SK-N-SH treated with all-trans-retinoic acid at 6 μM for 48 hours (cell line): ENCODE results near the gene PCBP3.
A peak's percentile ranks its signal among the peaks of the same experiment; 100 is the strongest.

Source experiments
- ATAC-seq: fragments of 200-7000 bp; cut with Tn5 transposase; 3 replicates; pipeline ENCODE4 v1.9.1; 2020; ENCODE audit warnings: mild to moderate bottlenecking, moderate library complexity
- ARNTL ChIP-seq: fragments of 450-650 bp; formaldehyde crosslinking; IDR thresholded peaks from 2 replicates; pipeline ENCODE4 v1.5.0; 2020; ENCODE audit warnings: low read depth, mild to moderate bottlenecking, moderate library complexity, borderline replicate concordance
- BACH2 ChIP-seq: fragments of 250-450 bp; sonication (Bioruptor Pico); IDR thresholded peaks from 2 replicates; pipeline ENCODE4 v1.9.0; 2021; ENCODE audit warnings: mild to moderate bottlenecking, borderline replicate concordance
- CREB5 ChIP-seq: fragments of 250-450 bp; sonication (Bioruptor Pico); IDR thresholded peaks from 2 replicates; pipeline ENCODE4 v1.5.1; 2020; ENCODE audit warnings: low read depth, mild to moderate bottlenecking, moderate library complexity
- CSDC2 ChIP-seq: fragments of 250-450 bp; sonication (Bioruptor Pico); IDR thresholded peaks from 2 replicates; pipeline ENCODE4 v1.5.0; 2020; ENCODE audit warnings: mild to moderate bottlenecking, moderate library complexity
- ISL1 ChIP-seq: fragments of 250-450 bp; sonication (Bioruptor Pico); IDR thresholded peaks from 2 replicates; pipeline ENCODE4 v2.1.2; 2022; ENCODE audit warnings: mild to moderate bottlenecking, moderate library complexity
- OSR1 ChIP-seq: fragments of 250-450 bp; sonication (Bioruptor Pico); IDR thresholded peaks from 2 replicates; pipeline ENCODE4 v1.8.0; 2022; ENCODE audit warnings: moderate library complexity, mild to moderate bottlenecking, inconsistent platforms
- PATZ1 ChIP-seq: fragments of 250-450 bp; sonication (Bioruptor Pico); IDR thresholded peaks from 2 replicates; pipeline ENCODE4 v1.8.0; 2020; ENCODE audit warnings: mild to moderate bottlenecking, moderate library complexity, borderline replicate concordance
- POU6F1 ChIP-seq: fragments of 250-450 bp; sonication (Bioruptor Pico); IDR thresholded peaks from 2 replicates; pipeline ENCODE4 v1.8.0; 2021; ENCODE audit warnings: low read depth, mild to moderate bottlenecking, moderate library complexity, borderline replicate concordance
- PPARA ChIP-seq: fragments of 250-450 bp; sonication (Bioruptor Pico); IDR thresholded peaks from 2 replicates; pipeline ENCODE4 v1.5.0; 2020; ENCODE audit warnings: mild to moderate bottlenecking, borderline replicate concordance
- SNAI2 ChIP-seq: fragments of 250-450 bp; sonication (Bioruptor Pico); IDR thresholded peaks from 2 replicates; pipeline ENCODE4 v1.5.0; 2020; ENCODE audit warnings: mild to moderate bottlenecking, moderate library complexity
- TCF4 ChIP-seq: fragments of 250-450 bp; sonication (Bioruptor Pico); IDR thresholded peaks from 2 replicates; pipeline ENCODE4 v1.8.0; 2021; ENCODE audit warnings: mild to moderate bottlenecking, moderate library complexity, borderline replicate concordance
- TOX ChIP-seq: fragments of 250-450 bp; sonication (Bioruptor Pico); IDR thresholded peaks from 2 replicates; pipeline ENCODE4 v1.8.0; 2021; ENCODE audit warnings: mild to moderate bottlenecking, moderate library complexity, borderline replicate concordance
- TSHZ2 ChIP-seq: fragments of 250-450 bp; sonication (Bioruptor Pico); IDR thresholded peaks from 2 replicates; pipeline ENCODE4 v1.5.0; 2020; ENCODE audit warnings: mild to moderate bottlenecking, moderate library complexity
- ZC3H10 ChIP-seq: fragments of 250-450 bp; sonication (Bioruptor Pico); IDR thresholded peaks from 2 replicates; pipeline ENCODE4 v1.5.1; 2021; ENCODE audit warnings: mild to moderate bottlenecking, moderate library complexity
- ZFP3 ChIP-seq: fragments of 250-450 bp; sonication (Bioruptor Pico); IDR thresholded peaks from 2 replicates; pipeline ENCODE4 v1.5.0; 2020; ENCODE audit warnings: mild to moderate bottlenecking, moderate library complexity
- ZFP30 ChIP-seq: fragments of 450-650 bp; formaldehyde crosslinking; IDR thresholded peaks from 2 replicates; pipeline ENCODE4 v1.5.0; 2022; ENCODE audit warnings: mild to moderate bottlenecking, moderate library complexity
- ZNF565 ChIP-seq: fragments of 450-650 bp; formaldehyde crosslinking; conservative IDR thresholded peaks from 2 replicates; pipeline ENCODE4 v1.5.0; 2020; ENCODE audit warnings: low read depth, mild to moderate bottlenecking, moderate library complexity
- ZNF70 ChIP-seq: fragments of 450-650 bp; formaldehyde crosslinking; IDR thresholded peaks from 2 replicates; pipeline ENCODE4 v1.5.0; 2020; ENCODE audit warnings: mild to moderate bottlenecking, moderate library complexity
- ZNF8 ChIP-seq: fragments of 450-650 bp; formaldehyde crosslinking; IDR thresholded peaks from 2 replicates; pipeline ENCODE4 v1.5.0; 2020; ENCODE audit warnings: mild to moderate bottlenecking, moderate library complexity

PCBP3 gene

GRCh38 chr21:45867671-45868081 is 224.2 kb downstream of the PCBP3 start:
- no peak for TF ChIP-seq TSHZ2
- no peak for TF ChIP-seq PPARA (CRISPR knock-in tag)
- no peak for TF ChIP-seq OSR1 (CRISPR knock-in tag)
- TF ChIP-seq ZNF8 (CRISPR knock-in tag), result no peak
- TF ChIP-seq ZFP30 (CRISPR knock-in tag), result no peak
- TF ChIP-seq ARNTL (CRISPR knock-in tag), result no peak
- TF ChIP-seq CSDC2, result no peak

GRCh38 chr21:45868086-45868485 is 224.6 kb downstream of the PCBP3 start:
- no peak for ATAC-seq
- TF ChIP-seq TOX (CRISPR knock-in tag) (no peak), ISL1 (CRISPR knock-in tag) (no peak), ZNF8 (CRISPR knock-in tag) (no peak), ZNF565 (CRISPR knock-in tag) (no peak), CREB5 (no peak), BACH2 (no peak), ZNF70 (CRISPR knock-in tag) (no peak), PATZ1 (CRISPR knock-in tag) (no peak), SNAI2 (CRISPR knock-in tag) (no peak)

More at GRCh38 chr21:45867671-45868081, 224.2 kb downstream of the PCBP3 start:
- no peak for ATAC-seq

- TF ChIP-seq POU6F1 (CRISPR knock-in tag), result no peak
- TF ChIP-seq TCF4, result no peak
- ATAC-seq, result no peak
These were observed 225.0 kb downstream of the PCBP3 start for GRCh38 chr21:45868488-45868887.

GRCh38 chr21:45869121-45870007 is 225.8 kb downstream of the PCBP3 start:
- ATAC-seq, result peak; percentile 78
- no peak for TF ChIP-seq ZC3H10 (CRISPR knock-in tag)

GRCh38 chr21:45870421-45870820 is 226.9 kb downstream of the PCBP3 start:
- TF ChIP-seq ZFP3 (CRISPR knock-in tag) (no peak), TOX (CRISPR knock-in tag) (no peak)
- TF ChIP-seq, all 23 proteins: peak for 0

More at GRCh38 chr21:45870421-45870820, 226.9 kb downstream of the PCBP3 start:
- no peak for ATAC-seq
